OCI-LY7 (cell line): ENCODE measurements around the gene SIRT3.

Source experiments
- CTCF ChIP-seq: fragments of 200-600 bp; sonication (generic); conservative IDR thresholded peaks from 2 replicates; pipeline ENCODE4 v1.5.1; 2014; ENCODE audit warnings: mild to moderate bottlenecking, antibody characterized with exemption, low read length, moderate library complexity, mixed read lengths
- EZH2phosphoT487 ChIP-seq: fragments of 200-600 bp; sonication (generic); IDR thresholded peaks from 2 replicates; pipeline ENCODE4 v1.6.1; 2018; ENCODE audit warnings: low read depth, borderline replicate concordance, mild to moderate bottlenecking, mixed run types, antibody characterized with exemption, low read length, moderate library complexity, mixed read lengths

GRCh38 chr11:279040-279965, 43.2 kb upstream of the SIRT3 start:
- TF ChIP-seq CTCF, result no peak
- no peak for TF ChIP-seq EZH2phosphoT487
